ENCODE measurements around the gene HERC4.

The HERC4 gene

GRCh38 chr10:68105820-68106219, 30.7 kb upstream of the HERC4 start:
- no peak for DNase-seq (ENCODE audit: extremely low read depth, low read depth)
- no peak for TF ChIP-seq CTCF (IDR thresholded peaks at IDR 0.05; ENCODE audit: low read depth, low read length)

GRCh38 chr10:68103901-68104300, 28.8 kb upstream of the HERC4 start:
- TF ChIP-seq CTCF (IDR thresholded peaks at IDR 0.05; ENCODE audit: low read depth, low read length): no peak
- no peak for DNase-seq (ENCODE audit: extremely low read depth, low read depth)

- DNase-seq (ENCODE audit: extremely low read depth, low read depth): no peak
- no peak for TF ChIP-seq CTCF (IDR thresholded peaks at IDR 0.05; ENCODE audit: low read depth, low read length)
Observed at GRCh38 chr10:68103261-68103878, 28.3 kb upstream of the HERC4 start.

- no peak for TF ChIP-seq CTCF (IDR thresholded peaks at IDR 0.05; ENCODE audit: low read depth, low read length)
- no peak for DNase-seq (ENCODE audit: extremely low read depth, low read depth)
Observed at GRCh38 chr10:68101066-68101465, 26.0 kb upstream of the HERC4 start.

GRCh38 chr10:68099736-68100135, 24.7 kb upstream of the HERC4 start:
- TF ChIP-seq CTCF (IDR thresholded peaks at IDR 0.05; ENCODE audit: low read depth, low read length): no peak
- no peak for DNase-seq (ENCODE audit: extremely low read depth, low read depth)

GRCh38 chr10:68096913-68097516, 21.9 kb upstream of the HERC4 start:
- TF ChIP-seq CTCF (IDR thresholded peaks at IDR 0.05; ENCODE audit: low read depth, low read length): no peak
- DNase-seq (ENCODE audit: extremely low read depth, low read depth): peak; percentile 78

GRCh38 chr10:68095153-68095552, 20.1 kb upstream of the HERC4 start:
- no peak for TF ChIP-seq CTCF (IDR thresholded peaks at IDR 0.05; ENCODE audit: low read depth, low read length)
- DNase-seq (ENCODE audit: extremely low read depth, low read depth): no peak

Data from AG09319 (cell line).